SJCRH30 (cell line): ENCODE results near the gene WFDC2. TPM values are rescaled to one million over a fixed set of nuclear protein-coding genes. Genes with fewer than 3 reads are reported as not detected.

ENCODE experiments used
- DNase-seq, 2 experiments: peaks; one replicate each; pipeline ENCODE4 v3.0.0-alpha.2; 2015 to 2020
- H3K27ac ChIP-seq: fragments of 250-450 bp; sonication (Bioruptor Pico); 2 replicates; pipeline ENCODE4 v1.5.1; 2020; ENCODE audit warnings: mild to moderate bottlenecking, moderate library complexity
- H3K27me3 ChIP-seq: fragments of 250-450 bp; sonication (Bioruptor Pico); 2 replicates; pipeline ENCODE4 v1.5.1; 2020; ENCODE audit warnings: mild to moderate bottlenecking, moderate library complexity
- H3K36me3 ChIP-seq: fragments of 250-450 bp; sonication (Bioruptor Pico); 2 replicates; pipeline ENCODE4 v1.5.1; 2020; ENCODE audit warnings: mild to moderate bottlenecking, moderate library complexity
- H3K4me1 ChIP-seq: fragments of 250-450 bp; sonication (Bioruptor Pico); 2 replicates; pipeline ENCODE4 v1.5.1; 2020; ENCODE audit warnings: mild to moderate bottlenecking, moderate library complexity
- H3K4me3 ChIP-seq: fragments of 250-450 bp; sonication (Bioruptor Pico); 2 replicates; pipeline ENCODE4 v1.5.1; 2020; ENCODE audit warnings: mild to moderate bottlenecking, moderate library complexity
- H3K9me3 ChIP-seq: fragments of 250-450 bp; sonication (Bioruptor Pico); replicated peaks from 2 replicates; pipeline ENCODE4 v1.5.1; 2020; ENCODE audit warnings: mild to moderate bottlenecking, moderate library complexity
- total RNA-seq: library from RNA; depleted of rRNA; stranded (reverse); fragments of >200 nt; shearing (Covaris generic); gene quantifications from 2 replicates; pipeline ENCODE4 v1.2.3, GENCODE V29; 2014

Gene WFDC2
- total RNA-seq, 1 experiment from 2014 or later: 6.6 TPM

GRCh38 chr20:45501600-45501999, 32.0 kb downstream of the WFDC2 start:
- Histone ChIP-seq H3K9me3 (no peaks in the 10 kb centered on the region), H3K36me3 (no peaks in the 10 kb centered on the region), H3K27ac (no peak overlapping the region), H3K27me3 (peaks cover 12% of the 10 kb centered on the region), H3K4me1 (no peaks in the 10 kb centered on the region), H3K4me3 (no peak overlapping the region)
- no peak for DNase-seq

- Histone ChIP-seq H3K4me1 (no peaks in the 10 kb centered on the region), H3K27me3 (peaks cover 12% of the 10 kb centered on the region), H3K9me3 (no peaks in the 10 kb centered on the region), H3K36me3 (no peaks in the 10 kb centered on the region), H3K27ac (no peak overlapping the region), H3K4me3 (no peak overlapping the region)
- no peak for DNase-seq
Observed at GRCh38 chr20:45502561-45502960, 33.0 kb downstream of the WFDC2 start.

GRCh38 chr20:45503403-45503802, 33.9 kb downstream of the WFDC2 start:
- H3K4me1 ChIP-seq: no peaks in the 10 kb centered on the region
- H3K27ac ChIP-seq: no peak overlapping the region
- no peaks in the 10 kb centered on the region for H3K36me3 ChIP-seq
- H3K9me3 ChIP-seq: no peaks in the 10 kb centered on the region
- H3K4me3 ChIP-seq: no peak overlapping the region
- peaks cover 10% of the 10 kb centered on the region for H3K27me3 ChIP-seq
- no peak for DNase-seq

- no peak for DNase-seq
- H3K36me3 ChIP-seq: no peaks in the 10 kb centered on the region
- H3K27me3 ChIP-seq: no peaks in the 10 kb centered on the region; the same call in 1 of the 2 replicates
- no peaks in the 10 kb centered on the region for H3K9me3 ChIP-seq
- H3K4me3 ChIP-seq: no peak overlapping the region
- no peak overlapping the region for H3K27ac ChIP-seq
- H3K4me1 ChIP-seq: no peaks in the 10 kb centered on the region
Observed at GRCh38 chr20:45506398-45506797, 36.8 kb downstream of the WFDC2 start.

- no peaks in the 10 kb centered on the region for H3K36me3 ChIP-seq
- H3K27ac ChIP-seq: no peak overlapping the region
- no peak overlapping the region for H3K4me3 ChIP-seq
- DNase-seq: no peak
- H3K4me1 ChIP-seq: no peaks in the 10 kb centered on the region
- no peaks in the 10 kb centered on the region for H3K9me3 ChIP-seq
- H3K27me3 ChIP-seq: no peaks in the 10 kb centered on the region; the same call in 1 of the 2 replicates
Observed at GRCh38 chr20:45507011-45507820, 37.7 kb downstream of the WFDC2 start.

- Histone ChIP-seq H3K4me3 (no peak overlapping the region), H3K4me1 (no peaks in the 10 kb centered on the region)
Observed at GRCh38 chr20:45508068-45508886, 38.7 kb downstream of the WFDC2 start.

GRCh38 chr20:45509091-45509490, 39.5 kb downstream of the WFDC2 start:
- H3K9me3 ChIP-seq: no peaks in the 10 kb centered on the region
- H3K36me3 ChIP-seq: no peaks in the 10 kb centered on the region
- H3K4me1 ChIP-seq: no peaks in the 10 kb centered on the region
- no peak overlapping the region for H3K4me3 ChIP-seq
- H3K27me3 ChIP-seq: no peaks in the 10 kb centered on the region; the same call in 1 of the 2 replicates
- H3K27ac ChIP-seq: no peak overlapping the region
- DNase-seq: no peak

More at GRCh38 chr20:45508068-45508886, 38.7 kb downstream of the WFDC2 start:
- H3K27me3 ChIP-seq: no peaks in the 10 kb centered on the region; the same call in 1 of the 2 replicates
- no peaks in the 10 kb centered on the region for H3K36me3 ChIP-seq
- H3K9me3 ChIP-seq: no peaks in the 10 kb centered on the region
- DNase-seq: no peak
- no peak overlapping the region for H3K27ac ChIP-seq

- no peak for DNase-seq
- H3K4me3 ChIP-seq: no peak overlapping the region
- H3K27ac ChIP-seq: no peak overlapping the region
- H3K9me3 ChIP-seq: no peaks in the 10 kb centered on the region
- H3K4me1 ChIP-seq: no peaks in the 10 kb centered on the region
- H3K27me3 ChIP-seq: no peaks in the 10 kb centered on the region; the same call in 1 of the 2 replicates
- no peaks in the 10 kb centered on the region for H3K36me3 ChIP-seq
Observed at GRCh38 chr20:45510242-45510862, 40.8 kb downstream of the WFDC2 start.

- no peaks in the 10 kb centered on the region; the same call in 1 of the 2 replicates for H3K9me3 ChIP-seq
- H3K4me1 ChIP-seq: no peaks in the 10 kb centered on the region
- no peaks in the 10 kb centered on the region for H3K36me3 ChIP-seq
- no peak within 1 kb of the TSS for H3K27ac ChIP-seq
- H3K27me3 ChIP-seq: no peaks in the 10 kb centered on the region; the same call in 1 of the 2 replicates
- no peak for DNase-seq
- no peak within 1 kb of the TSS for H3K4me3 ChIP-seq
Observed at GRCh38 chr20:45515147-45515913, 45.8 kb downstream of the WFDC2 start, which contains the start of gene SPINT3. SPINT3 (minus strand) TSS chr20:45515622; CDS start chr20:45515608, 14 bp downstream.

- Histone ChIP-seq H3K4me1 (no peaks in the 10 kb centered on the region), H3K4me3 (no peak overlapping the region), H3K9me3 (no peaks in the 10 kb centered on the region; the same call in 1 of the 2 replicates), H3K27me3 (0 out of 2 replicates have a peak, but pooled peaks cover 3% of the 10 kb centered on the region), H3K27ac (no peak overlapping the region), H3K36me3 (no peaks in the 10 kb centered on the region)
- DNase-seq: no peak
Observed at GRCh38 chr20:45518282-45518681, 48.7 kb downstream of the WFDC2 start.

- Histone ChIP-seq H3K27ac (no peak overlapping the region), H3K27me3 (peaks cover 15% of the 10 kb centered on the region), H3K36me3 (no peaks in the 10 kb centered on the region), H3K4me1 (no peaks in the 10 kb centered on the region), H3K9me3 (no peaks in the 10 kb centered on the region; the same call in 1 of the 2 replicates), H3K4me3 (no peak overlapping the region)
- DNase-seq: no peak
Observed at GRCh38 chr20:45523821-45524220, 54.3 kb downstream of the WFDC2 start.

- H3K27ac ChIP-seq: no peak overlapping the region
- no peaks in the 10 kb centered on the region for H3K4me1 ChIP-seq
- no peak overlapping the region for H3K4me3 ChIP-seq
- H3K27me3 ChIP-seq: peaks cover 13% of the 10 kb centered on the region
- DNase-seq: no peak
- no peaks in the 10 kb centered on the region; the same call in 1 of the 2 replicates for H3K9me3 ChIP-seq
- no peaks in the 10 kb centered on the region for H3K36me3 ChIP-seq
Observed at GRCh38 chr20:45527294-45527693, 57.7 kb downstream of the WFDC2 start.
